Uterus (tissue), 4 donors: ENCODE data around the gene PHLDB3. TPM values are rescaled to one million over a fixed set of nuclear protein-coding genes. Genes with fewer than 3 reads are reported as not detected.

ENCODE experiments used
- DNase-seq, 2 donors: peaks; one replicate each; pipeline ENCODE4 v3.0.0-alpha.2; 2019 to 2020
- H3K27ac ChIP-seq, 2 donors: fragments of 200-600 bp; sonication (generic); 1 replicate in 1 of 2; 2 replicates in 1 of 2; pipeline ENCODE4 v1.5.1; 2016 to 2018
- H3K27me3 ChIP-seq, 2 donors: fragments of 200-600 bp; sonication (generic); one replicate each; pipeline ENCODE4 v1.5.1; 2018 to 2019; ENCODE audit warnings: control low read depth in 1 of 2
- H3K36me3 ChIP-seq, 2 donors: fragments of 200-600 bp; sonication (generic); one replicate each; pipeline ENCODE4 v1.5.1; 2019; ENCODE audit warnings: control low read depth in 1 of 2
- H3K4me1 ChIP-seq, 2 donors: fragments of 200-600 bp; sonication (generic); one replicate each; pipeline ENCODE4 v1.5.1; 2018 to 2019; ENCODE audit warnings: control low read depth in 1 of 2
- H3K4me3 ChIP-seq, 2 donors: fragments of 200-600 bp; sonication (generic); 1 replicate in 1 of 2; 2 replicates in 1 of 2; pipeline ENCODE4 v1.5.1; 2018 to 2019; ENCODE audit warnings: mild to moderate bottlenecking in 1 of 2
- H3K9me3 ChIP-seq, 2 donors: fragments of 200-600 bp; sonication (generic); one replicate each; pipeline ENCODE4 v1.5.1; 2019; ENCODE audit warnings: control low read depth in 1 of 2
- POLR2A ChIP-seq, 2 donors: fragments of 450-650 bp; IDR thresholded peaks; one replicate each; pipeline ENCODE4 v1.6.1; 2016; ENCODE audit warnings: antibody characterized with exemption in 2 of 2, mild to moderate bottlenecking in 1 of 2, moderate library complexity in 1 of 2
- intact Hi-C: fragments of 100-400 bp; cut with DNase I; formaldehyde crosslinking; loops from one replicate; pipeline ENCODE4 v1.15.1; 2023; ENCODE audit warnings: low total_unique reads
- total RNA-seq, 4 donors: library from RNA; depleted of rRNA in 3 of 4; stranded (reverse); fragments of >200 nt in 3 of 4; gene quantifications; one replicate each; pipeline versions ENCODE4 v1.1.0 to v1.2.4, GENCODE V29; 2014 to 2023
- TF ChIP-seq, protein P1 (sequence below), 4 experiments: fragments of 200-600 bp in 2 of 4; fragments of 450-650 bp in 2 of 4; sonication (generic) in 2 of 4; IDR thresholded peaks; one replicate each; pipeline ENCODE4 v1.5.1; 2016 to 2019; ENCODE audit warnings: antibody characterized with exemption in 4 of 4, mild to moderate bottlenecking in 2 of 4, moderate library complexity in 1 of 4
- donor health status: DM: yes; HTN: yes; CAD: no.

Gene PHLDB3
- total RNA-seq, 4 donors from 2014 or later: 0.51 to 27.1 (median 6.1) TPM

DNA sequence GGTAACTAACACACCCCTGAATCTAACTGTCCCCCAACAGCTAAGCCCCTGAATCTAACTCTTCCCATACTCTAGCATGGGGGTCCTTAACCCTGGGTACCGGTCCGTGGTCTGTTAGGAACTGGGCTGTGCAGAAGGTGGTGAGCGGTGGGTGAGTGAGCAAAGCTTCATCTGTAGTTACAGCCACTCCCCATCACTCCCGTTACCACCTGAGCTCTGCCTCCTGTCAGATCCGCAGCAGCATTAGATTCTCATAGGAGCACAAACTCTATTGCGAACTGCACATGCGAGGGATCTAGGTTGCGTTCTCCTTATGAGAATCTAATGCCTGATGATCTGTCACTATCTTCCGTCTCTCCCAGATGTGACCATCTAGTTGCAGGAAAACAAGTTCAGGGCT, 6.2 kb upstream of the PHLDB3 start:
- DNase-seq: no peak
- TF ChIP-seq POLR2A (IDR thresholded peaks at IDR 0.05): no peak
- TF ChIP-seq, protein P1, sequence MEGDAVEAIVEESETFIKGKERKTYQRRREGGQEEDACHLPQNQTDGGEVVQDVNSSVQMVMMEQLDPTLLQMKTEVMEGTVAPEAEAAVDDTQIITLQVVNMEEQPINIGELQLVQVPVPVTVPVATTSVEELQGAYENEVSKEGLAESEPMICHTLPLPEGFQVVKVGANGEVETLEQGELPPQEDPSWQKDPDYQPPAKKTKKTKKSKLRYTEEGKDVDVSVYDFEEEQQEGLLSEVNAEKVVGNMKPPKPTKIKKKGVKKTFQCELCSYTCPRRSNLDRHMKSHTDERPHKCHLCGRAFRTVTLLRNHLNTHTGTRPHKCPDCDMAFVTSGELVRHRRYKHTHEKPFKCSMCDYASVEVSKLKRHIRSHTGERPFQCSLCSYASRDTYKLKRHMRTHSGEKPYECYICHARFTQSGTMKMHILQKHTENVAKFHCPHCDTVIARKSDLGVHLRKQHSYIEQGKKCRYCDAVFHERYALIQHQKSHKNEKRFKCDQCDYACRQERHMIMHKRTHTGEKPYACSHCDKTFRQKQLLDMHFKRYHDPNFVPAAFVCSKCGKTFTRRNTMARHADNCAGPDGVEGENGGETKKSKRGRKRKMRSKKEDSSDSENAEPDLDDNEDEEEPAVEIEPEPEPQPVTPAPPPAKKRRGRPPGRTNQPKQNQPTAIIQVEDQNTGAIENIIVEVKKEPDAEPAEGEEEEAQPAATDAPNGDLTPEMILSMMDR (IDR thresholded peaks at IDR 0.05): no peak
- intact Hi-C loops: no loop called here
- Histone ChIP-seq H3K4me1 (no peaks in the 10 kb centered on the region), H3K27me3 (no peaks in the 10 kb centered on the region), H3K36me3 (no peaks in the 10 kb centered on the region), H3K27ac (no peak overlapping the region), H3K4me3 (no peak overlapping the region), H3K9me3 (no peaks in the 10 kb centered on the region)

DNA sequence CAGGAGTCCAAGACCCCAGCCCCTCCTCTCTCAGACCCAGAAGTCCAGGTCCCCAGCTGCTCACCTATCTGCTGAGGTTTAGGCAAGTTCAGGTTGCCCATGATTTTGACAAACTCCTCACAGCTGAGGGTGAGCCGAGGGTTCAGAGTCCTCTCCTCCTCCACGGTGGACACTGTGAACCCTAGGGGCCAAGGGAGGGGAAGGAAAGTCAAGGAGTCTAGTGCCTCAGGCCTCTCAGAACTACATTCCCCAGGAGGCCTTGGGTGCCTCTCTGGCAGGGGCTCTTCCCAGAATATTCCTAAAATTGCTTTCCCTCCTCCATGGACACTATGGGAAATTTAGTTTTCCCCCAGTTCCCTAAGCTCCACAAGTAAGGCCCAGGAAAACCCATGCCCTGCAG, 3.3 kb upstream of the PHLDB3 start:
- H3K4me3 ChIP-seq: no peak overlapping the region
- no peaks in the 10 kb centered on the region for H3K9me3 ChIP-seq
- H3K27me3 ChIP-seq: no peaks in the 10 kb centered on the region
- no peak overlapping the region for H3K27ac ChIP-seq
- H3K36me3 ChIP-seq: no peaks in the 10 kb centered on the region
- TF ChIP-seq, protein P1 (IDR thresholded peaks at IDR 0.05): no peak
- no peak for TF ChIP-seq POLR2A (IDR thresholded peaks at IDR 0.05)
- H3K4me1 ChIP-seq: no peaks in the 10 kb centered on the region
- intact Hi-C loops: no loop called here
- no peak for DNase-seq

DNA sequence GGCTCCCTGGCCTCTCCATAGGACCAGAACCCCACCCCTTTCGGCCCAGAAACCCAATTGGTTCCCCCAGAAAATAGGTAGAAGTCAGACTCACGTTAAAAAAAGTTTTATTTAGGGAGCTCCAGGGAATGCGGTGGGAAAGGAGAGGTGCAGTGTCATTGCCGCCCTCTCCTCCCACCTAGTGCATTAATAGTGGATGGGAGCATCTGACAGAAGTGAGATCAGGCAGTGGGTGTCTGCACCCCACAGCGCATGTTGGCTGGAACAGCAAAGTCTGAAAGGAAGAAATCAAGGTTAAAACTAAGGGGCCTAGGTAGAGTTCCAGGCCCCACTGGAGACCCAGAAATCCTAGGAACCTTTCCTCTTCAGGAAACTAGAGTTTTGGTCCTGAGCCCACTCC, 2.1 kb upstream of the PHLDB3 start:
- no peaks in the 10 kb centered on the region for H3K27me3 ChIP-seq
- H3K9me3 ChIP-seq: no peaks in the 10 kb centered on the region
- intact Hi-C loops: no loop called here
- no peak overlapping the region for H3K4me3 ChIP-seq
- TF ChIP-seq, protein P1 (IDR thresholded peaks at IDR 0.05): no peak
- H3K4me1 ChIP-seq: no peaks in the 10 kb centered on the region
- H3K36me3 ChIP-seq: no peaks in the 10 kb centered on the region
- no peak for DNase-seq
- H3K27ac ChIP-seq: no peak overlapping the region

DNA sequence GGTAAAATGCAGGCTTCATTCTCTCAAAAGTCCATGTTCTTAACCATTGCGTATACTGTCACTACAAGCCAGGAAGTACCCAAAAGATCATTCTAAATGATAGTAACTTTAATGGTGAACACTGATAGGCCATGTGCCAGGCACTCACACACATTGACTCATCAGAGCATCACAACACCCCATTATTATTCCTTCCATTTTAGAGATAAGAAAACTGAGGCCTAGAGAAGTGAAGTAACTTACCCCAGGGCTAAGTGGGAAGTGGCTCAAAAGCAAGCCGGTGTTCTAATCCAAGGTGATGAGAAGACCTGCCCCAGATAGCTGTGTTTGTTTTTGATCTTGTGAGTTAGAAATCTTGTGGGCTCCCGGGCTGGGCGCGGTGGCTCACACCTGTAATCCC, 1.4 kb upstream of the PHLDB3 start:
- no peaks in the 10 kb centered on the region for H3K27me3 ChIP-seq
- H3K9me3 ChIP-seq: no peaks in the 10 kb centered on the region
- no peak for TF ChIP-seq POLR2A (IDR thresholded peaks at IDR 0.05)
- TF ChIP-seq, protein P1 (IDR thresholded peaks at IDR 0.05): no peak
- H3K36me3 ChIP-seq: no peaks in the 10 kb centered on the region
- intact Hi-C loops: no loop called here
- no peak overlapping the region for H3K4me3 ChIP-seq
- H3K27ac ChIP-seq: no peak overlapping the region
- DNase-seq: no peak
- no peaks in the 10 kb centered on the region for H3K4me1 ChIP-seq

DNA sequence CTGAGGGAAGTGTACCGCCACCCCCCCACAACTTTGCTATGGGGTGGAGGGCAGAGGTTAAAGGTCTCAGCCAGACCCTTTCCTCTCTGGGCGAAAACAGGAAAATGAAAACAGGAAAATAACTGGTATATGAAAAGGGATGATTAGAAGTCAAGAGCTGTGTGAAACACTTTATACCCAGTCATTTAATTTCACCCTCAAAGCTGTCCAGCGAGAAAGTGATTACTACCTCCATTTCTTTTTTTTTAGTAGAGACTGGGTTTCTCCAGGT, 575 bp upstream of the PHLDB3 start:
- H3K27me3 ChIP-seq: no peaks in the 10 kb centered on the region
- no peak overlapping the region for H3K4me3 ChIP-seq
- H3K36me3 ChIP-seq: no peaks in the 10 kb centered on the region
- no peaks in the 10 kb centered on the region for H3K9me3 ChIP-seq
- peak overlapping the region; percentile 94 to 95 for H3K27ac ChIP-seq
- intact Hi-C loops: no loop called here
- H3K4me1 ChIP-seq: no peaks in the 10 kb centered on the region
- no peak for DNase-seq
- TF ChIP-seq, protein P1 (IDR thresholded peaks at IDR 0.05): no peak
- no peak for TF ChIP-seq POLR2A (IDR thresholded peaks at IDR 0.05)
